IMR-90 (cell line): ENCODE results near the gene TNS1. TPM values are rescaled to one million over a fixed set of nuclear protein-coding genes. Genes with fewer than 3 reads are reported as not detected.

Experiments used
- ATAC-seq: fragments of 200-7000 bp; cut with Tn5 transposase; 2 replicates; pipeline ENCODE4 v1.9.1; 2020; ENCODE audit warnings: low read depth, mild to moderate bottlenecking, moderate library complexity
- BruUV-seq: library from RNA; stranded (reverse); fragments of 400-500 nt; replicated peaks from 2 replicates; lab custom pipeline; 2021; lab: Mats Ljungman, UMichigan
- CTCF ChIA-PET: fragments of 300-600 bp; formaldehyde crosslinking; extraction: SDS; loops from one replicate; lab custom pipeline; 2021; ENCODE audit warnings: antibody characterized with exemption; lab: Yijun Ruan, JAX
- POLR2A ChIA-PET: fragments of 300-600 bp; sonication (Branson Sonifier 250); formaldehyde crosslinking; loops from one replicate; lab custom pipeline; 2022; ENCODE audit warnings: antibody characterized with exemption; ENCODE audit not compliant: unreplicated experiment; lab: Charles Lee
- DNase-seq: peaks from one replicate; pipeline ENCODE4 v3.0.0; 2013
- H2AFZ ChIP-seq: replicated peaks from 2 replicates; pipeline ENCODE3; 2013; ENCODE audit warnings: low read length, mild to moderate bottlenecking; ENCODE audit not compliant: poor library complexity
- H2AK5ac ChIP-seq: 2 replicates; pipeline ENCODE4 v1.6.1; 2013; ENCODE audit warnings: low read depth, low read length, inconsistent platforms
- H2AK9ac ChIP-seq: replicated peaks from 2 replicates; pipeline ENCODE3; 2013; ENCODE audit warnings: mild to moderate bottlenecking, low read depth, low read length, moderate library complexity; ENCODE audit not compliant: poor library complexity
- H2BK120ac ChIP-seq: 2 replicates; pipeline ENCODE4 v1.6.1; 2013; ENCODE audit warnings: low read depth, low read length, inconsistent platforms
- H2BK15ac ChIP-seq: 3 replicates; pipeline ENCODE4 v1.6.1; 2013; ENCODE audit warnings: low read depth, low read length, inconsistent platforms
- H2BK20ac ChIP-seq: 2 replicates; pipeline ENCODE4 v1.6.1; 2013; ENCODE audit warnings: low read depth, mild to moderate bottlenecking, inconsistent platforms, low read length, moderate library complexity
- H2BK5ac ChIP-seq: 2 replicates; pipeline ENCODE4 v1.6.1; 2013; ENCODE audit warnings: mild to moderate bottlenecking, low read depth, low read length, inconsistent platforms; ENCODE audit not compliant: poor library complexity, severe bottlenecking
- H3K14ac ChIP-seq: replicated peaks from 2 replicates; pipeline ENCODE4 v1.6.1; 2013; ENCODE audit warnings: low read depth, low read length, inconsistent platforms
- H3K18ac ChIP-seq: 2 replicates; pipeline ENCODE4 v1.6.1; 2013; ENCODE audit warnings: low read depth, low read length, control low read depth
- H3K23ac ChIP-seq: 2 replicates; pipeline ENCODE4 v1.6.1; 2013; ENCODE audit warnings: low read depth, low read length, inconsistent platforms
- H3K27ac ChIP-seq: 2 replicates; pipeline ENCODE4 v1.5.1; 2013; ENCODE audit warnings: mild to moderate bottlenecking, control low read depth, low read length; ENCODE audit not compliant: insufficient read depth
- H3K27me3 ChIP-seq: 2 replicates; pipeline ENCODE4 v1.6.1; 2013; ENCODE audit warnings: low read length; ENCODE audit not compliant: control insufficient read depth, insufficient read depth
- H3K36me3 ChIP-seq: 2 replicates; pipeline ENCODE4 v1.6.1; 2013; ENCODE audit warnings: low read length, mixed read lengths; ENCODE audit not compliant: control insufficient read depth, insufficient read depth
- H3K4ac ChIP-seq: 2 replicates; pipeline ENCODE4 v1.6.1; 2013; ENCODE audit warnings: low read depth, low read length, inconsistent platforms
- H3K4me1 ChIP-seq: 2 replicates; pipeline ENCODE4 v1.6.1; 2013; ENCODE audit warnings: low read length, mixed read lengths; ENCODE audit not compliant: control insufficient read depth, insufficient read depth
- H3K4me2 ChIP-seq: 2 replicates; pipeline ENCODE4 v1.6.1; 2013; ENCODE audit warnings: low read depth, mild to moderate bottlenecking, control low read depth, low read length, moderate library complexity
- H3K4me3 ChIP-seq: 2 replicates; pipeline ENCODE4 v1.5.1; 2013; ENCODE audit warnings: low read depth, mild to moderate bottlenecking, control low read depth, low read length, moderate library complexity; ENCODE audit not compliant: insufficient read depth
- H3K56ac ChIP-seq: 2 replicates; pipeline ENCODE4 v1.6.1; 2013; ENCODE audit warnings: low read length, inconsistent platforms; ENCODE audit not compliant: insufficient read depth; ENCODE audit errors: extremely low read depth
- H3K79me1 ChIP-seq, 2 experiments: 2 replicates each; pipeline ENCODE4 v1.6.1; 2013; ENCODE audit warnings: low read length in 2 of 2, inconsistent platforms in 1 of 2, low read depth in 1 of 2
- H3K9ac ChIP-seq: 2 replicates; pipeline ENCODE4 v1.6.1; 2013; ENCODE audit warnings: low read depth, low read length, control low read depth
- H3K9me1 ChIP-seq: 2 replicates; pipeline ENCODE4 v1.6.1; 2013; ENCODE audit warnings: low read length, inconsistent platforms; ENCODE audit not compliant: insufficient read depth
- H3K9me3 ChIP-seq: 2 replicates; pipeline ENCODE4 v1.6.1; 2013; ENCODE audit warnings: low read length; ENCODE audit not compliant: control insufficient read depth, insufficient read depth
- H4K20me1 ChIP-seq: 2 replicates; pipeline ENCODE4 v1.6.1; 2013; ENCODE audit warnings: low read length, inconsistent platforms; ENCODE audit not compliant: insufficient read depth
- H4K5ac ChIP-seq: 2 replicates; pipeline ENCODE4 v1.6.1; 2013; ENCODE audit warnings: mild to moderate bottlenecking, low read depth, low read length, control low read depth
- H4K8ac ChIP-seq, 2 experiments: 2 replicates each; pipeline ENCODE4 v1.6.1; 2013; ENCODE audit warnings: low read depth in 2 of 2, low read length in 2 of 2, control low read depth in 1 of 2, inconsistent platforms in 1 of 2
- H4K91ac ChIP-seq: 2 replicates; pipeline ENCODE4 v1.6.1; 2013; ENCODE audit warnings: low read depth, low read length, inconsistent platforms; ENCODE audit not compliant: insufficient read depth
- BHLHE40 ChIP-seq: fragments of 150-350 bp; IDR thresholded peaks from 2 replicates; pipeline ENCODE4 v1.6.1; 2016; ENCODE audit warnings: mild to moderate bottlenecking, low read depth, low read length
- CEBPB ChIP-seq: IDR thresholded peaks from 2 replicates; pipeline ENCODE4 v1.6.1; 2012; ENCODE audit warnings: low read depth, low read length, improper control_type of control experiment
- CHD1 ChIP-seq: IDR thresholded peaks from 2 replicates; pipeline ENCODE4 v1.6.1; 2012; ENCODE audit warnings: low read depth, low read length, improper control_type of control experiment
- CTCF ChIP-seq: conservative IDR thresholded peaks from 2 replicates; pipeline ENCODE4 v1.5.1; 2012; ENCODE audit warnings: mild to moderate bottlenecking, low read depth, low read length, improper control_type of control experiment
- FOS ChIP-seq: fragments of 150-350 bp; IDR thresholded peaks from 2 replicates; pipeline ENCODE4 v1.6.1; 2016; ENCODE audit warnings: low read depth, low read length
- MAFK ChIP-seq: IDR thresholded peaks from 2 replicates; pipeline ENCODE4 v1.6.1; 2012; ENCODE audit warnings: low read depth, low read length, improper control_type of control experiment
- MAZ ChIP-seq: IDR thresholded peaks from 2 replicates; pipeline ENCODE4 v1.6.1; 2012; ENCODE audit warnings: low read depth, mild to moderate bottlenecking, low read length, improper control_type of control experiment, moderate library complexity, borderline replicate concordance
- MXI1 ChIP-seq: IDR thresholded peaks from 2 replicates; pipeline ENCODE4 v1.6.1; 2012; ENCODE audit warnings: low read depth, mild to moderate bottlenecking, low read length, moderate library complexity, borderline replicate concordance
- NFE2L2 ChIP-seq: fragments of 150-350 bp; IDR thresholded peaks from 2 replicates; pipeline ENCODE4 v1.6.1; 2016; ENCODE audit warnings: low read depth, mild to moderate bottlenecking, low read length
- POLR2A ChIP-seq: IDR thresholded peaks from 2 replicates; pipeline ENCODE4 v1.6.1; 2012; ENCODE audit warnings: mild to moderate bottlenecking, low read depth, low read length
- RAD21 ChIP-seq: IDR thresholded peaks from 2 replicates; pipeline ENCODE4 v1.6.1; 2012; ENCODE audit warnings: low read length, improper control_type of control experiment
- RCOR1 ChIP-seq: IDR thresholded peaks from 2 replicates; pipeline ENCODE4 v1.6.1; 2012; ENCODE audit warnings: mild to moderate bottlenecking, low read length, improper control_type of control experiment; ENCODE audit not compliant: insufficient replicate concordance
- RFX5 ChIP-seq: IDR thresholded peaks from 2 replicates; pipeline ENCODE4 v1.8.0; 2012; ENCODE audit warnings: low read depth, mild to moderate bottlenecking, low read length, moderate library complexity
- SMC3 ChIP-seq: fragments of 150-350 bp; IDR thresholded peaks from 2 replicates; pipeline ENCODE4 v1.6.1; 2016; ENCODE audit warnings: low read depth, mild to moderate bottlenecking, antibody characterized with exemption, low read length, moderate library complexity
- USF2 ChIP-seq: fragments of 150-350 bp; IDR thresholded peaks from 2 replicates; pipeline ENCODE4 v1.6.1; 2017; ENCODE audit warnings: mild to moderate bottlenecking, antibody characterized with exemption, low read length, low read depth
- WGBS, 2 experiments: methylation state at CpG; one replicate each; pipeline versions ENCODE4 v1.1.5 to v1.1.7; 2013; ENCODE audit warnings: missing lambda C conversion rate in 2 of 2; ENCODE audit not compliant: insufficient read length in 1 of 2; ENCODE audit errors: extremely low coverage in 2 of 2; 5-methylcytosine and 5-hydroxymethylcytosine counted together
- dilution Hi-C: fragments of 300-500 bp; cut with HindIII; formaldehyde crosslinking; loops from one replicate; pipeline ENCODE4 v1.14.3; 2018; ENCODE audit warnings: low sequenced_read_pairs; ENCODE audit not compliant: unreplicated experiment
- in situ Hi-C: fragments of 300-500 bp; cut with MboI; formaldehyde crosslinking; loops from 3 replicates; pipeline ENCODE4 v1.14.3; 2019; ENCODE audit warnings: low sequenced_read_pairs, inconsistent platforms, mixed read lengths
- intact Hi-C: fragments of 100-400 bp; cut with micrococcal nuclease; formaldehyde crosslinking; loops from 2 replicates; pipeline ENCODE4 v1.10.0; 2022
- polyA plus RNA-seq, 3 experiments: library from polyadenylated mRNA; depleted of rRNA; stranded (reverse); fragments of >200 nt; gene quantifications; 2 replicates each; pipeline ENCODE4 v1.2.3, GENCODE V29; 2012; ENCODE audit warnings: low replicate concordance in 1 of 3
- total RNA-seq: library from RNA; depleted of rRNA; stranded (reverse); fragments of >200 nt; gene quantifications from 2 replicates; pipeline ENCODE4 v1.2.3, GENCODE V29; 2012

Gene TNS1
- total and polyA plus RNA-seq, 2 of the 4 experiments (the other 2 are of a cell fraction): 41.1 to 45.2 TPM

- TF ChIP-seq MAFK (no peak), POLR2A (no peak), CHD1 (no peak), CTCF (no peak), BHLHE40 (no peak), MXI1 (no peak), CEBPB (no peak), MAZ (no peak), RCOR1 (no peak), USF2 (no peak), SMC3 (no peak), FOS (no peak), RAD21 (no peak), RFX5 (no peak), NFE2L2 (no peak)
- Histone ChIP-seq H3K4me2 (peak overlapping the region; percentile 22; the same call in 1 of the 2 replicates), H3K79me1 (peaks cover 0 to 2% of the 10 kb centered on the region in 2 experiments; a peak in 1 of 4 replicates), H3K18ac (no peak overlapping the region), H2BK5ac (no peak overlapping the region), H4K20me1 (no peaks in the 10 kb centered on the region), H3K36me3 (no peaks in the 10 kb centered on the region; the same call in 1 of the 2 replicates), H2AK5ac (no peak overlapping the region), H4K91ac (no peak overlapping the region), H3K4me1 (peaks cover 3% of the 10 kb centered on the region; the same call in 1 of the 2 replicates), H2AFZ (no peak overlapping the region), H2AK9ac (no peak overlapping the region), H3K56ac (no peak overlapping the region), H3K4me3 (no peak overlapping the region), H4K8ac (no peak overlapping the region), H3K9ac (no peak overlapping the region), H4K5ac (no peak overlapping the region), H2BK20ac (no peak overlapping the region), H3K27ac (peak overlapping the region; percentile 2; the same call in 1 of the 2 replicates), H3K23ac (0 out of 2 replicates have a peak overlapping the region, but pooled peaks have one; percentile 11), H3K9me1 (no peaks in the 10 kb centered on the region; the same call in 1 of the 2 replicates), H3K14ac (no peak overlapping the region), H3K27me3 (no peaks in the 10 kb centered on the region), H2BK15ac (no peak overlapping the region), H3K4ac (no peak overlapping the region), H3K9me3 (no peaks in the 10 kb centered on the region), H2BK120ac (no peak overlapping the region)
- intact Hi-C loops: no loop called here
- ChIA-PET POLR2A (no interaction called here), CTCF (interaction anchor here (0.8 to 1.6 kb wide), 2 partner anchors 10 to 13 kb away, joined by 3 to 6 read pairs; no protein-coding TSS in a partner anchor)
- peak; percentile 16 for DNase-seq
- in situ Hi-C loops: no loop called here
- BruUV-seq: no TSS peak
- ATAC-seq: peak; percentile 67
- dilution Hi-C loops: no loop called here
- WGBS, 2 experiments: 80% methylated on average over 2 of the region's 4 CpGs; no CpG with 5 or more reads in 1 of the 2 experiments
Observed at GRCh38 chr2:217775920-217776503, 226.8 kb downstream of the TNS1 start.
